Measurements from ENCODE around the gene SLFN14. TPM values are rescaled to one million over a fixed set of nuclear protein-coding genes. Genes with fewer than 3 reads are reported as not detected.

The SLFN14 gene
- total RNA-seq (2022; extraction: Qiagen RNA extraction; ENCODE audit: low read depth) = not detected in 5 replicates

DNA sequence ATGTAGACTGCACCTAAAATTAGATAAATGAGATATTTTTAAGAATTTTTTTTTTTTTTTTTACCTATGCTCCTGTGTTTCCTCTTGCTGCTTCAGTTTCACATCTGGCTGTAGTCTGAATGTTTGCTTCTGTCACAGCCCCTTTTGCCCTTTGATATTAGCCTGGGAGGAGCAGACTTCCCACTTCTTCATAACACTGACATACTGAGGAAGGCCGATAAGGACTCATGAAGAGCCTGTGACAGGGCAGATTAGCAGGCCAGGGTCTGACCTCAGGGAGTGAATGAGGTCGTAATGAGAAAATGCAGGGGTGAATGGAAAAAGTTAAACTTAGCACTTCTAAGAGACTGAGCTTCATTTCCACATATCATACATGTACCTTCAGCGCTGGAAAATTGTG lies at the start of gene SLFN14:
Gene SLFN14 (minus strand): TSS at position 117 of the 400 bp plus-strand sequence. CDS start 2,757 bp downstream, outside the sequence.

DNA sequence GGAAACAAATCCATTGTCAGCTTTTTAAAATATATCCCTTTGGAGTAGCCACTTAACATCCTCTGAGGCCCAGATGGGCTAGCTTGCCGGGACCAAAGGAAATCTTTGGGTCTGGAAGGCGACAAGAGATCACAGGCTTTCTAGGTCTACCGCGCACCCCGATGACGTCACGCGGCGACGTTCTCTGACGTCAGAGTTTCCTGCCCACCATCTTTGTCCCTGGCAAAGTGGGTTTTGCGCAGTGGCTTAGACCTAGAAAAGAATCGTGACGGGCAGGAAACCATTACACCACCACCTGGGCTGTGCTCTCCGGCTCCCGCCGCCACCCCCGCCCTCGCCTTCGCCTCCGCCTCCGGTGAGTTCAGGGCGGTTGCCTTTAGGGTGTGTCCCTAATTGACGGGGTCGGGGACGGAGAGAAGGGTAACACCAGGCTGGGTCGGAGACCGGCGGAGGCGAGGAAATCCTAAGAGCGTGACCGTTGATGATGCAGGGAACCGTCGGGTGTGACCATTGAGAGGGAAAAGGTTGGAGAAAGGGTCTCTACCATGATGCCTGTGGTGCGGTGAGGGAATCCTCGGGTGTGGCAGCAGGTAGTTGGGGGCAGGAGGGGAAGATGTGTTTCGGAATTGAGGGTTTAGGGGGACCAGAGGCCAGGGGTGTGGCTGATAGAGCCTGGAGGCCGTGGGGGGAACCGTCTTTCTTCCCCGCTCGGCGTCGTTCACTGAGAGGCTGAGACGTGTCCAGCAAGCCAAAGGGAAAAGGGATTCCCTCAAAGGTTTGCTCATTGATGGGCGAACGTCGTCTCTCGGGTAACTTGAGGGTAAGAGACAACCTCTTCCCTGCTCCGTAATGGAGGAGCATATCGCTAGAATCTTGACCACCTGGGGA lies 26.7 kb upstream of the SLFN14 start, which contains the start of gene AP2B1:
Gene AP2B1 (plus strand): TSS at position 249 of the 888 bp plus-strand sequence. CDS start 6,709 bp downstream, outside the sequence.

DNA sequence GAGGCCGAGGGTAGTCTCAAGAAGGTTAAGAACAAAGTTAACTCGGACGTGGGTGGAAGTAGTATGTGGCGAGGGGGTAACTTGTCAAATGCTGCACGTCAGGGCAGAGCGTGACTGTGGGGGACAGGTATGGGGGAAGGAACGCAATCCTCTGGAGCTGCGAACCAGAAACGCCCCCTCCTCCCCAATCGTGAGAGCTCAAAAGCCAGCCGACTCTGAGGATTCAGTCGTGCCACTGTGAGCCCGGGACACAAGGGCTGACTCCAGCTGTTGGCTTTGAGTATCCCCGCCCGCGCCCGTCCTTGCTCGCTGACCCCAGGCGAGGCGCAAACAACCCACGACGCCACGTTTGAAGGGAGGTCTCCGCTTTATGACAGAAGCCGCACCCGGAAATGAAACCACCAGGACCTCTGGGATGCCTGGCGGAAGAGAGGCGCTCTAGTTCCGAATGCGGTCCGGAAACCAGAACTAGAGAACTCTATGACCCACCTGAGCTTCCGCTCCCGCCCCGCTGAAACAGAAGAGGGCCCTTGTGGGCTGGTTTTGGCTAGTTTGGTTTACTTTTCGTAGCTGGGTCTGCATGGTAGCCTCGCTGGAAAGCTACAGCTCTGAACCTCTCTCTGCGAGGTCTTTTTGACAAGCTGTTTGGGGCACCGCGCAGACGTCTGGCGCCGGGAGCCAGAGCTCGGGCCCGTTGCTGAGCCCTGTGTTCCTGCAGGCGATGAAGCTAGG lies 17.7 kb upstream of the SLFN14 start, which contains the start of gene PEX12:
Gene PEX12 (minus strand): TSS at position 375 of the 732 bp plus-strand sequence. CDS start 550 bp downstream, outside the sequence.

DNA sequence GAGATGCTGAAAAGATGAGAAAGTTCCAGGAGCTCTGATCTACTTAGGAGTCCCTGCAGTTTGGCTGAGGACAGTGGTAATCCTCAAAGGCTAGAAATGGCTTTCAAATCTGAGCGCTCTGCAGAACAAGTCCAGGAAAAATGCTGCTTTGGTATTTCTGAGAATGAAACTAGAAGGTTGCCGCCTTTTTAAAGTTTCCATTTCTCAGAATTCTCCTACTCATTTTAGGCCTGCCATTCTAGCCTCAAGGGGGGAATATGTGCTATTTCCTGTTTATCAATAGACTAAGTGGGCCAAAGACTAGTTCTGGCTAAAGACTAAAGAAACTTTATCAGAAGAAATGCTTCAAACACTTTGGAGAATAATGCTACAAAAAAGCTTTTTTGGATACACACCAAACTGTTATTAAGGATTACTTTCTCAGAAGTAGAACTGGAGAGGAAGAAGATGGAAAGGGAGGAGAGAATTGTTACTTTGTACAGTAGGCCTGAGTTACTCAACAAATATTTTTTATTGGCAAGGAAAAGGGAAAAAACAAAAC lies 22.9 kb downstream of the SLFN14 start, which contains the start of gene SLFN12L:
Gene SLFN12L (minus strand): TSS at position 78 of the 541 bp plus-strand sequence. CDS start 15,314 bp downstream, outside the sequence.

Other genes starting within 250 kb of the SLFN14 start
- gene SLFN11, start 187.2 kb downstream of the SLFN14 start, total RNA-seq (2022; extraction: Qiagen RNA extraction; ENCODE audit: low read depth) = 4.9 to 7.3 TPM (median 5.3 TPM) in 5 replicates
- 0.06 to 0.12 TPM in 2 of 5 replicates, not detected in the others for gene SLFN12, start 128.3 kb downstream of the SLFN14 start, total RNA-seq (2022; extraction: Qiagen RNA extraction; ENCODE audit: low read depth)
- gene SLFN13, start 112.1 kb downstream of the SLFN14 start, total RNA-seq (2022; extraction: Qiagen RNA extraction; ENCODE audit: low read depth) = 3.1 to 4.4 TPM (median 3.6 TPM) in 5 replicates
- 0.05 TPM in 1 of 5 replicates, not detected in the others for gene SLFN12L, start 23.1 kb downstream of the SLFN14 start, total RNA-seq (2022; extraction: Qiagen RNA extraction; ENCODE audit: low read depth)
- gene PEX12, start 17.8 kb upstream of the SLFN14 start, total RNA-seq (2022; extraction: Qiagen RNA extraction; ENCODE audit: low read depth) = 6.0 to 7.8 TPM (median 7.5 TPM) in 5 replicates
- 123 to 148 TPM (median 144 TPM) in 5 replicates for gene AP2B1, start 26.5 kb upstream of the SLFN14 start, total RNA-seq (2022; extraction: Qiagen RNA extraction; ENCODE audit: low read depth)
- 0.05 to 0.13 TPM (median 0.08 TPM) in 4 of 5 replicates, not detected in the other for gene RASL10B, start 170.8 kb upstream of the SLFN14 start, total RNA-seq (2022; extraction: Qiagen RNA extraction; ENCODE audit: low read depth)
- gene GAS2L2, start 192.4 kb upstream of the SLFN14 start, total RNA-seq (2022; extraction: Qiagen RNA extraction; ENCODE audit: low read depth) = 0.06 to 0.08 TPM (median 0.06 TPM) in 4 of 5 replicates, not detected in the other
- gene C17orf50, start 200.1 kb upstream of the SLFN14 start, total RNA-seq (2022; extraction: Qiagen RNA extraction; ENCODE audit: low read depth) = 0.33 to 0.70 TPM (median 0.53 TPM) in 4 of 5 replicates, not detected in the other
- gene MMP28, start 234.8 kb upstream of the SLFN14 start, total RNA-seq (2022; extraction: Qiagen RNA extraction; ENCODE audit: low read depth) = 4.1 to 7.9 TPM (median 6.6 TPM) in 5 replicates
- 190 to 245 TPM (median 208 TPM) in 5 replicates for gene TAF15, start 248.7 kb upstream of the SLFN14 start, total RNA-seq (2022; extraction: Qiagen RNA extraction; ENCODE audit: low read depth)

Data from A549 treated with RU486 at 1 μM for 4 hours (cell line).